Heart left ventricle (tissue), 16 donors: ENCODE data around the gene SUGCT. TPM values are rescaled to one million over a fixed set of nuclear protein-coding genes. Genes with fewer than 3 reads are reported as not detected.

Experiments
- ATAC-seq, 4 donors: fragments of 200-7000 bp; cut with Tn5 transposase; one replicate each; pipeline ENCODE4 v1.9.1; 2020 to 2022; ENCODE audit warnings: moderate library complexity in 4 of 4, mild to moderate bottlenecking in 3 of 4, moderate number of reproducible peaks in 1 of 4
- DNase-seq, 5 donors: peaks; one replicate each; pipeline ENCODE4 v3.0.0-alpha.2; 2020
- H3K27ac ChIP-seq, 12 donors: fragments of 200-600 bp; sonication (generic) in 4 of 12; one replicate each; pipeline versions ENCODE4 v1.5.0 to v1.8.0; 2016 to 2022; ENCODE audit warnings: mild to moderate bottlenecking in 2 of 12
- H3K27me3 ChIP-seq, 9 donors: fragments of 200-600 bp; sonication (generic) in 2 of 9; one replicate each; pipeline versions ENCODE4 v1.5.1 to v1.8.0; 2016 to 2022; ENCODE audit warnings: mild to moderate bottlenecking in 3 of 9
- H3K36me3 ChIP-seq, 9 donors: fragments of 200-600 bp; sonication (generic) in 2 of 9; one replicate each; pipeline versions ENCODE4 v1.5.0 to v1.8.0; 2018 to 2022; ENCODE audit warnings: mild to moderate bottlenecking in 2 of 9
- H3K4me1 ChIP-seq, 12 donors: fragments of 200-600 bp; sonication (generic) in 4 of 12; one replicate each; pipeline versions ENCODE4 v1.5.0 to v1.8.0; 2016 to 2022; ENCODE audit warnings: mild to moderate bottlenecking in 3 of 12
- H3K4me3 ChIP-seq, 12 donors: fragments of 200-600 bp; sonication (generic) in 4 of 12; one replicate each; pipeline versions ENCODE4 v1.5.0 to v1.8.0; 2017 to 2022; ENCODE audit warnings: mild to moderate bottlenecking in 9 of 12, moderate library complexity in 4 of 12
- H3K9me3 ChIP-seq, 12 donors: fragments of 200-600 bp; sonication (generic) in 4 of 12; one replicate each; pipeline versions ENCODE4 v1.5.0 to v1.8.0; 2016 to 2022; ENCODE audit warnings: mild to moderate bottlenecking in 1 of 12
- POLR2A ChIP-seq, 2 donors: fragments of 450-650 bp; IDR thresholded peaks; one replicate each; pipeline ENCODE4 v1.6.1; 2017; ENCODE audit warnings: antibody characterized with exemption in 2 of 2, mild to moderate bottlenecking in 2 of 2, moderate library complexity in 2 of 2
- WGBS, 4 donors: extraction: QIAGEN DNeasy Blood & Tissue Kit in 2 of 4; methylation state at CpG; one replicate each; pipeline versions ENCODE4 v1.1.5 to v1.1.7; 2013 to 2018; 5-methylcytosine and 5-hydroxymethylcytosine counted together
- intact Hi-C, 10 donors: fragments of 100-400 bp; cut with DNase I; formaldehyde crosslinking; loops; one replicate each; pipeline versions ENCODE4 v1.11.1 to v1.14.2; 2022
- polyA plus RNA-seq, 2 donors: library from polyadenylated mRNA; stranded (reverse); fragments of 200-250 nt; gene quantifications; one replicate each; pipeline ENCODE4 v1.2.3, GENCODE V29; 2013
- total RNA-seq, 9 donors: library from RNA; depleted of rRNA in 2 of 9; stranded (reverse); fragments of >200 nt in 2 of 9; fragmentation: NEBNext Ultra II Directional in 3 of 9; extraction: Animal tissue kit (Norgen Biotek cat#: 25700) in 3 of 9; gene quantifications; one replicate each; pipeline versions ENCODE4 v1.1.0 to v1.2.4, GENCODE V29; 2016 to 2023
- TF ChIP-seq, protein P1 (sequence below), 12 donors: fragments of 200-600 bp; sonication (generic) in 4 of 12; IDR thresholded peaks; one replicate each; pipeline versions ENCODE4 v1.5.0 to v1.8.0; 2018 to 2022; ENCODE audit warnings: antibody characterized with exemption in 12 of 12, mild to moderate bottlenecking in 5 of 12
- donor health status: ischemic (EF 13 %, LVEDD 7.1; RV severe dilation, severe dysfunction).
- donor health status: healthy with polysubstance abuse.
- donor health status: DM: no; HTN: yes; CAD: no.
- donor health status: DM: no; HTN: no; CAD: no.
- donor health status: ischemic (EF 25% LVEDD 6.9; RV normal size, moderate dysfunction).
- donor health status: ischemic (EF 25% LVEDD 5.7; RV mildly dilated, moderate dysfunction).
- donor health status: healthy.
- donor health status: DM: yes; HTN: yes; CAD: no.
- donor health status: ischemic (EF 35%, LVEDD 5.7; RV mildly dilated, moderate dysfunction).
- donor health status: nonischemic (EF 11% LVEDD 7.7; RV severe dilation, severe dysfunction).
- donor health status: DM: yes; HTN: yes; CAD: no.
- donor health status: PGD.
- donor health status: ischemic (EF 29% LVEDD 5.4; RV normal size, mild dysfunction).
- donor health status: nonischemic (EF 23%, LVEDD 6.1; RV moderate dilation, normal function).

The SUGCT gene
- total and polyA plus RNA-seq, 11 donors, result 1.4 to 7.6 (median 4.4) TPM

DNA sequence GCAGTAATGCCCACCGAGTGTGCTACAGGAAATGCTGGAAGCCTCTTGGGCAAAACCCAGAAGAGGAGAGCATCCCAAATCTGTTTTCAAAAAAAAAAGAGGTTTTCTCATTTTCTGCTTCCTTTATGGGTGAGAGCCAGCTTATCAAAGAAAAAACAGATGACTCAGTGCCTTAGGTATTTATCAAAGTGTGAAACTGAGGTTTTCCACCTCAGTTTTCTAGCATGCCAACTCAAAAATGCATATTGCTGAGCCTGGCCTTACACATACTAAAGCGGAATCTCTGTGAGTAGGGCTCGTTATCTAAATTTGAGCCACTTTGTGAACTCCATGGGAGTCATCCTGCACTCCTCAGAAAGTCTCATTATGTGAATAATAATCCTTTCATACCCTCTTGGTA, 705.1 kb downstream of the SUGCT start:
- 64 to 75% (median 71%) methylated on average over 3 of the region's 3 CpGs for WGBS, 4 donors
- intact Hi-C loops, result no loop called here
- no peak for DNase-seq
- H3K36me3 ChIP-seq, result no peaks in the 10 kb centered on the region
- peaks cover 0 to 21% (median 0%) of the 10 kb centered on the region in 12 donors for H3K9me3 ChIP-seq
- H3K4me1 ChIP-seq, result no peaks in the 10 kb centered on the region
- TF ChIP-seq, protein P1, sequence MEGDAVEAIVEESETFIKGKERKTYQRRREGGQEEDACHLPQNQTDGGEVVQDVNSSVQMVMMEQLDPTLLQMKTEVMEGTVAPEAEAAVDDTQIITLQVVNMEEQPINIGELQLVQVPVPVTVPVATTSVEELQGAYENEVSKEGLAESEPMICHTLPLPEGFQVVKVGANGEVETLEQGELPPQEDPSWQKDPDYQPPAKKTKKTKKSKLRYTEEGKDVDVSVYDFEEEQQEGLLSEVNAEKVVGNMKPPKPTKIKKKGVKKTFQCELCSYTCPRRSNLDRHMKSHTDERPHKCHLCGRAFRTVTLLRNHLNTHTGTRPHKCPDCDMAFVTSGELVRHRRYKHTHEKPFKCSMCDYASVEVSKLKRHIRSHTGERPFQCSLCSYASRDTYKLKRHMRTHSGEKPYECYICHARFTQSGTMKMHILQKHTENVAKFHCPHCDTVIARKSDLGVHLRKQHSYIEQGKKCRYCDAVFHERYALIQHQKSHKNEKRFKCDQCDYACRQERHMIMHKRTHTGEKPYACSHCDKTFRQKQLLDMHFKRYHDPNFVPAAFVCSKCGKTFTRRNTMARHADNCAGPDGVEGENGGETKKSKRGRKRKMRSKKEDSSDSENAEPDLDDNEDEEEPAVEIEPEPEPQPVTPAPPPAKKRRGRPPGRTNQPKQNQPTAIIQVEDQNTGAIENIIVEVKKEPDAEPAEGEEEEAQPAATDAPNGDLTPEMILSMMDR (IDR thresholded peaks at IDR 0.05), result no peak
- TF ChIP-seq POLR2A (IDR thresholded peaks at IDR 0.05), result no peak
- no peaks in the 10 kb centered on the region for H3K27me3 ChIP-seq
- H3K4me3 ChIP-seq, result no peak overlapping the region
- no peak for ATAC-seq
- H3K27ac ChIP-seq, result no peak overlapping the region

DNA sequence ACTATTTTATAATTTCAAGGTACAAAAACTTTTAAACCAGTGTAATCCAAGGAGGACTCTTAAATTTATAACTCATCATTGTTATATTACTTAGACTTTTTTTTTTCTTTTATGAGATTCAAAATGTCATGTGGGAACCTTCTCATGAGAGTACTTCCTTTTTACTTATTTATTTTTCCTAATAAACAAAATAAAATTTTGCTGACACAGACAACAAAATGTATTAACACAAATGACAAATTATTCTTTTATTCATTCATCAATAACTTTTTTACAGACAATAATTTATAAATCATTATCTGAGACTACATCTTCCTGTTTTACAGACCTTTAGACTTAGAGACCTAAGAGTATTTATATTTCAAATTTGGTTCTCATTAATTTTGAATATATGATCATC, 706.2 kb downstream of the SUGCT start:
- intact Hi-C loops, result no loop called here

DNA sequence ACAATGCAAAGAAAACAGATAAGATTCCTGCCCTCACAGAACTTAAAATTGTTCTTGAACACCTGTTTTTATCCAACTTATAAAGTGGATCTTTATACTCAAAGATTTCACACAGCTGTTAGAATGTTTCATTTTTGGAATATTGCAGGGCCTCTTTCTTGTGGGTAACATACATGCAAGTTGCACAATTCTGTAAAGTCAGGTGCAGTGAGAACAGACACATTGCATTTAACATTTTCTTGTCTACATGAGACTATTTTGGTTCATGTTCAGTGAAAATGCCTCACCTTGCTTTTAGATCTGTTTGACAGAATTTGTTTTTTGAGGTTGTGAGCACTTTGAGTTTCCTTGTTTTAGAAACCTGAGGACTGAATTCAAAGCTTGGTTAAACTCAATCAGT, 707.8 kb downstream of the SUGCT start:
- intact Hi-C loops, result no loop called here
- DNase-seq (no peak), ATAC-seq (no peak)
- TF ChIP-seq POLR2A (IDR thresholded peaks at IDR 0.05), result no peak
- TF ChIP-seq, protein P1 (IDR thresholded peaks at IDR 0.05), result no peak
- H3K27ac ChIP-seq, result no peak overlapping the region
- H3K27me3 ChIP-seq, result no peaks in the 10 kb centered on the region
- no peaks in the 10 kb centered on the region for H3K4me1 ChIP-seq
- no peaks in the 10 kb centered on the region for H3K36me3 ChIP-seq
- H3K4me3 ChIP-seq, result no peak overlapping the region
- H3K9me3 ChIP-seq, result peaks cover 0 to 21% (median 0%) of the 10 kb centered on the region in 12 donors

More for the DNA sequence above, 706.2 kb downstream of the SUGCT start:
- H3K27me3 ChIP-seq, result no peaks in the 10 kb centered on the region
- H3K36me3 ChIP-seq, result no peaks in the 10 kb centered on the region
- TF ChIP-seq POLR2A (IDR thresholded peaks at IDR 0.05), result no peak
- TF ChIP-seq, protein P1 (IDR thresholded peaks at IDR 0.05), result no peak
- no peak for ATAC-seq
- no peak for DNase-seq
- H3K4me3 ChIP-seq, result no peak overlapping the region
- no peak overlapping the region for H3K27ac ChIP-seq
- peaks cover 0 to 21% (median 0%) of the 10 kb centered on the region in 12 donors for H3K9me3 ChIP-seq
- no peaks in the 10 kb centered on the region for H3K4me1 ChIP-seq

- Histone ChIP-seq H3K4me1 (no peaks in the 10 kb centered on the region), H3K36me3 (no peaks in the 10 kb centered on the region), H3K27ac (no peak overlapping the region), H3K9me3 (peaks cover 0 to 21% (median 0%) of the 10 kb centered on the region in 12 donors), H3K27me3 (no peaks in the 10 kb centered on the region), H3K4me3 (no peak overlapping the region)
- intact Hi-C loops, result no loop called here
- DNase-seq, result no peak
- ATAC-seq, result no peak
- no peak for TF ChIP-seq POLR2A (IDR thresholded peaks at IDR 0.05)
- TF ChIP-seq, protein P1 (IDR thresholded peaks at IDR 0.05), result no peak
- 90 to 94% (median 94%) methylated on average over 8 of the region's 8 CpGs for WGBS, 4 donors
These were observed 708.7 kb downstream of the SUGCT start for GRCh38 chr7:40843338-40843985.
